GM20000 (cell line): Measurements from ENCODE around the gene PPP1R13L.

Experiments used
- DNase-seq: peaks from one replicate; pipeline ENCODE4 v3.0.0; 2012; ENCODE audit warnings: low spot score
- CTCF ChIP-seq: IDR thresholded peaks from 2 replicates; pipeline ENCODE4 v1.5.1; 2012; ENCODE audit warnings: mild to moderate bottlenecking, control low read depth; ENCODE audit errors: extremely low read depth, missing control alignments

Gene PPP1R13L

GRCh38 chr19:45446295-45446694, 41.4 kb upstream of the PPP1R13L start:
- DNase-seq, result peak; percentile 64
- TF ChIP-seq CTCF, result peak; percentile 43

- DNase-seq, result no peak
- no peak for TF ChIP-seq CTCF
Measured at GRCh38 chr19:45445139-45445538, 40.3 kb upstream of the PPP1R13L start.

GRCh38 chr19:45444318-45445041, 39.6 kb upstream of the PPP1R13L start:
- DNase-seq, result peak; percentile 96
- peak; percentile 10 for TF ChIP-seq CTCF

GRCh38 chr19:45443462-45444317, 38.8 kb upstream of the PPP1R13L start:
- no peak for TF ChIP-seq CTCF

GRCh38 chr19:45442778-45443461, 38.1 kb upstream of the PPP1R13L start:
- TF ChIP-seq CTCF, result no peak
- DNase-seq, result peak; percentile 54

More at GRCh38 chr19:45443462-45444317, 38.8 kb upstream of the PPP1R13L start:
- DNase-seq, result peak; percentile 77

GRCh38 chr19:45442408-45442777, 37.5 kb upstream of the PPP1R13L start:
- no peak for DNase-seq
- TF ChIP-seq CTCF, result no peak
